Mesothelial cell of epicardium (in vitro differentiated cells): ENCODE data around the gene STK38L. TPM values are rescaled to one million over a fixed set of nuclear protein-coding genes. Genes with fewer than 3 reads are reported as not detected.

Experiments used
- DNase-seq, 2 experiments: peaks; one replicate each; pipeline ENCODE4 v3.0.0; 2021; ENCODE audit warnings: low spot score in 2 of 2; ENCODE audit not compliant: unreplicated experiment in 2 of 2
- H3K27ac Mint-ChIP-seq: 2 replicates; pipeline ENCODE4 v1.8.0; 2021; ENCODE audit warnings: mixed read lengths
- H3K27me3 Mint-ChIP-seq: 2 replicates; pipeline ENCODE4 v1.8.0; 2021; ENCODE audit warnings: low read depth, mixed read lengths
- H3K36me3 Mint-ChIP-seq: 2 replicates; pipeline ENCODE4 v1.8.0; 2021; ENCODE audit warnings: mixed read lengths
- H3K4me1 Mint-ChIP-seq: 2 replicates; pipeline ENCODE4 v1.8.0; 2021; ENCODE audit warnings: mixed read lengths
- H3K4me3 Mint-ChIP-seq: 2 replicates; pipeline ENCODE4 v1.8.0; 2021; ENCODE audit warnings: mild to moderate bottlenecking, moderate library complexity, mixed read lengths
- H3K9me3 Mint-ChIP-seq: 2 replicates; pipeline ENCODE4 v1.8.0; 2021; ENCODE audit warnings: mixed read lengths
- total RNA-seq: library from RNA; stranded (reverse); gene quantifications from 3 replicates; pipeline ENCODE4 v1.2.1, GENCODE V29; 2021
- TF ChIP-seq, protein P1 (sequence below): fragments of 200-600 bp; sonication (generic); IDR thresholded peaks from one replicate; pipeline ENCODE4 v1.5.0; 2021; ENCODE audit warnings: antibody characterized with exemption; ENCODE audit not compliant: unreplicated experiment

STK38L gene
- total RNA-seq, 1 donor from 2014 or later = 48.2 TPM

DNA sequence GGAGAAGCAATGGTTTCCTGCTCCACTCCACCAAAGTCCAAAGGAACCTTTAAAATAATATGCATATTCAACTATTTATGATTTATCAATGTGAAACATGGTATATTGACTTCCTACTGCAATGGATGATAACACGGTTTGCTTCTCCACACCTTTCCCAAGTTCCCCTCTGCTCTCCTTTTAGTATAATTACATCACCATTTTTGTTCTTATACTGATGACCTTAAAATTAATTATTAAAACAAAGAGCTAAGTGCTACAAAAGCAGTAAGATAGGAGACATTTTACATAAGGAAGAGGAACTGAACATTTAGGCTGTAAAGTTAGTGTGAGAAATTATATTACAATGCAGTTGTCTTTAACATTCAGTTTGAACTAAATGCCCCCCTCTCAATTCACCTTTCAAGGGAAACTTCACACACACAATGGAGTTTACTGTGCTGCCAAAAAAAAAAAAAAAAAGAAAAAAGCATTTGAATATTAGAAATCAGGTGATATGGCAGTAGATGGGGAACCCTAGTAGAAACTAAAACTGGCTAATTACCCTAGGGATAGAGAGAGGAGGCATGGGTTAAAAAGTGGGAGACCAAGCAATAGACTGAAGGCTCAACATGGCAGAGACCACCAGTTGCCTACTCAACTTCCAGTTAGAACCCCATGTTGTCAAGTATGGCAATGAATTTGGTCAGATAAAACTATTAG, 37.1 kb upstream of the STK38L start:
- no peak for DNase-seq
- Mint-ChIP-seq H3K27ac (no peak overlapping the region), H3K27me3 (no peaks in the 10 kb centered on the region), H3K9me3 (peaks cover 15% of the 10 kb centered on the region), H3K36me3 (no peaks in the 10 kb centered on the region), H3K4me1 (peaks cover 6% of the 10 kb centered on the region), H3K4me3 (no peak overlapping the region)
- TF ChIP-seq, protein P1, sequence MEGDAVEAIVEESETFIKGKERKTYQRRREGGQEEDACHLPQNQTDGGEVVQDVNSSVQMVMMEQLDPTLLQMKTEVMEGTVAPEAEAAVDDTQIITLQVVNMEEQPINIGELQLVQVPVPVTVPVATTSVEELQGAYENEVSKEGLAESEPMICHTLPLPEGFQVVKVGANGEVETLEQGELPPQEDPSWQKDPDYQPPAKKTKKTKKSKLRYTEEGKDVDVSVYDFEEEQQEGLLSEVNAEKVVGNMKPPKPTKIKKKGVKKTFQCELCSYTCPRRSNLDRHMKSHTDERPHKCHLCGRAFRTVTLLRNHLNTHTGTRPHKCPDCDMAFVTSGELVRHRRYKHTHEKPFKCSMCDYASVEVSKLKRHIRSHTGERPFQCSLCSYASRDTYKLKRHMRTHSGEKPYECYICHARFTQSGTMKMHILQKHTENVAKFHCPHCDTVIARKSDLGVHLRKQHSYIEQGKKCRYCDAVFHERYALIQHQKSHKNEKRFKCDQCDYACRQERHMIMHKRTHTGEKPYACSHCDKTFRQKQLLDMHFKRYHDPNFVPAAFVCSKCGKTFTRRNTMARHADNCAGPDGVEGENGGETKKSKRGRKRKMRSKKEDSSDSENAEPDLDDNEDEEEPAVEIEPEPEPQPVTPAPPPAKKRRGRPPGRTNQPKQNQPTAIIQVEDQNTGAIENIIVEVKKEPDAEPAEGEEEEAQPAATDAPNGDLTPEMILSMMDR = no peak

DNA sequence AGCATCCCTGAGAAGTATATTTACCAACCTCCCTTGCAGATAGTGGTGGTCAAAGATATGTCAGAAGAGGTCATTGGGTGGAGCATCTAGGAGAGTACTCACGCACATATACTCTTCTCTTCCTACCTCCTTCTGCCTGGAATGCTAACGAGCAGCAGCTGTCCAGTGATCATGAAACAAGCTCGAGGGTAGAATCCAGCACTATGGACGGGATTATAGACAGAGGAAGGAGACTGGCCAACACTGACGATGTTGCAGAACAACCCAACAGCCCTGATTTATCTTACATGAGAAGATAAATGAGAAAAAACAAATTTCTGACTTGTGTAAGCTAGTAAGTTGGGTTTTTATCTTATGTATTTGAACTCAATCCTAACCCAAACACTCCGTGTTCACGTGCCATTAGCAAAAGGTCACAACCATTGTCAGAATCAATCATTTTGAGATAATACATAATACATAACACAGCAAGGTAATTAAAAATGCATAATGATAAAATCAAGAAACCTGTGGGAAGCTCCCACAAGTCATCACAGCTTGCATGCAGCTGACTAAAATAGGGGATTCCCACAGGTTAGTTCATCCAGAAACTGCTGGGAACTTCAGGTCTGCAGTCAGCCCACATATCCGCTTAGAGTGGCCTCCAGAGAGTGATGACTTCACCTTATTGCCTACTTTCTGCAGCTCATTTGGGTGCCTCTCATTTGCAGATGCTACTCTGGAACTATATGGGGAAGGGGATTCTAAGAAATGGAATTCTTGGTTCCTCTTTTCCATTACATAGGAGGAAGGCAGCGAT, 36.3 kb upstream of the STK38L start:
- Mint-ChIP-seq H3K9me3 (peaks cover 15% of the 10 kb centered on the region), H3K27ac (no peak overlapping the region), H3K36me3 (no peaks in the 10 kb centered on the region), H3K27me3 (no peaks in the 10 kb centered on the region), H3K4me1 (peaks cover 6% of the 10 kb centered on the region), H3K4me3 (no peak overlapping the region)
- TF ChIP-seq, protein P1 = no peak
- no peak for DNase-seq

DNA sequence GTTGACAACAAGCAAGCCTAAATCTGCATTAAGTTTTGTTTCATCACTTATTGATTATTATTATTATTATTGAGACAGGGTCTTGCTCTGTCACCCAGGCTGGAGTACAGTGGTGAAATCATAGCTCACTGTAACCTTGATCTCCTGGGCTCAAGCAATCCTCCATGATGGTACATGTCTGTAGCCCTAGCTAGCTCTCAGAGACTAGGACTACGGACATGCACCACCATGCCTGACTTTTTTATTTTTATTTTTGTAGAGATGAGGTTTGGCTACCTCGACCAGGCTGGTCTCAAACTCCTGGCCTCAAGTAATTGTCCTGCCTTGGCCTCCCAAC, 35.7 kb upstream of the STK38L start:
- Mint-ChIP-seq H3K9me3 (peaks cover 15% of the 10 kb centered on the region), H3K36me3 (no peaks in the 10 kb centered on the region), H3K4me3 (no peak overlapping the region), H3K4me1 (peaks cover 6% of the 10 kb centered on the region), H3K27me3 (no peaks in the 10 kb centered on the region), H3K27ac (no peak overlapping the region)
- TF ChIP-seq, protein P1 = no peak
- no peak for DNase-seq

DNA sequence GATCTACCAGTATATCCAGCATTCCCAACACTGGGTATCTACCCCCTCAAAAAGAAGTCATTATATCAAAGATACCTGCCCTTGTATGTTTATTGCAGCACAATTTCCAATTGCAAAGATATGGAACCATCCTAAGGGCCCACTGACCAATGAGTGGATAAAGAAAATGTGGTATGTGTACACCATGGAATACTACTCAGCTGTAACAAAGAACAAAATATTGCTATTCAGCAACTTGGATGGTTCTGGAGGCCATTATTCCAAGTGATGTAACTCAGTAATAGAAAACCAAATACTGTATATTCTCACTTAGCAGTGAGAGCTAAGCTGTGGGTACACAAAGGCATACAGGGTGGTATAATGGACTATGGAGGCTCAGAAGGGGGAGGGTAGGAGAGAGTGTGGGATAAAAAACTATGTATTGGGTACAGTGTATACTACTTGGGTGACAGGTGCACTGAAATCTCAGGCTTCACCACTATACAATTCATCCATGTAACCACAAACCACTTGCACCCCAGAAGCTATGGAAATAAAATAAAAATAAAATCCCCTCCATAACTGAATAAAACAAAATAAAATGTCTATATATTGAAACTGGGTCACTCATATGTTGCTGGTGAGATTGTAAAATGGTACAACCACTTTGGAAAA, 34.7 kb upstream of the STK38L start:
- peaks cover 15% of the 10 kb centered on the region for H3K9me3 Mint-ChIP-seq
- H3K27ac Mint-ChIP-seq = no peak overlapping the region

DNA sequence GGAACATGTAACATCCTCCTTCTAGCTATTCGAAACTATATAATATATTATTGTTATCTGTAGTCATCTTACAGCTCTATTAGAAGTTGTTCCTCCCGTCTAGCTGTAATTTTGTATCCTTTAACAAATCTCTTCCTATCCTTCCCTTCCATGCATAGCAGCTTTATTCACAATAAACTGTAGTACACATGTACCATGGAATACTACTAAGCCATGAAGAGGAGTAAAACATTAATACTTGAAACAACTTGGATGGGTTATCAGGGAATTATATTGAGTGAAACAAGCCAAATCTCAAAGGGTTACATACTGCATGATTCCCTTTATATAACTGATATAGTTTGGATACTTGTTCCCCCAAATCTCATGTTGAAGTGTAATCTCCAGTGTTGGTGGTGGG, 33.9 kb upstream of the STK38L start:
- Mint-ChIP-seq H3K4me3 (no peak overlapping the region), H3K27ac (no peak overlapping the region), H3K4me1 (peaks cover 6% of the 10 kb centered on the region), H3K36me3 (no peaks in the 10 kb centered on the region), H3K9me3 (peaks cover 15% of the 10 kb centered on the region), H3K27me3 (no peaks in the 10 kb centered on the region)
- TF ChIP-seq, protein P1 = no peak
- no peak for DNase-seq

More for the DNA sequence above, 34.7 kb upstream of the STK38L start:
- no peak for DNase-seq
- H3K4me3 Mint-ChIP-seq = no peak overlapping the region
- H3K36me3 Mint-ChIP-seq = no peaks in the 10 kb centered on the region
- TF ChIP-seq, protein P1 = no peak
- H3K27me3 Mint-ChIP-seq = no peaks in the 10 kb centered on the region
- peaks cover 6% of the 10 kb centered on the region for H3K4me1 Mint-ChIP-seq
